DND-41 (cell line): ENCODE data around the gene DPP3.

Experiments used
- ATAC-seq: fragments of 200-7000 bp; cut with Tn5 transposase; 3 replicates; pipeline ENCODE4 v1.9.1; 2021; ENCODE audit warnings: low read depth; ENCODE audit not compliant: insufficient read depth
- DNase-seq: peaks from one replicate; pipeline ENCODE4 v3.0.0-alpha.2; 2020
- H2AFZ ChIP-seq: 2 replicates; pipeline ENCODE4 v1.6.0; 2012; ENCODE audit warnings: low read depth, low read length
- H3K27ac ChIP-seq: 2 replicates; pipeline ENCODE4 v1.5.1; 2012; ENCODE audit warnings: low read length, inconsistent platforms
- H3K27me3 ChIP-seq: fragments of 200-600 bp; sonication (generic); 2 replicates; pipeline ENCODE4 v1.6.0; 2012; ENCODE audit warnings: low read length, mild to moderate bottlenecking, inconsistent platforms; ENCODE audit not compliant: insufficient read depth, poor library complexity
- H3K36me3 ChIP-seq: 2 replicates; pipeline ENCODE4 v1.5.1; 2012; ENCODE audit warnings: low read length, inconsistent platforms; ENCODE audit not compliant: insufficient read depth
- H3K4me1 ChIP-seq: 2 replicates; pipeline ENCODE4 v1.5.1; 2012; ENCODE audit warnings: mild to moderate bottlenecking, low read length; ENCODE audit not compliant: insufficient read depth
- H3K4me2 ChIP-seq: 2 replicates; pipeline ENCODE4 v1.6.0; 2012; ENCODE audit warnings: mild to moderate bottlenecking, moderate library complexity, low read length, inconsistent platforms; ENCODE audit not compliant: insufficient read depth
- H3K4me3 ChIP-seq, 2 experiments: fragments of 200-600 bp in 1 of 2; shearing (Covaris generic) in 1 of 2; 2 replicates each; pipeline ENCODE4 v1.5.1; 2012 to 2016; ENCODE audit warnings: inconsistent platforms in 2 of 2, low read length in 2 of 2, mild to moderate bottlenecking in 2 of 2, low read depth in 1 of 2, moderate library complexity in 1 of 2
- H3K79me2 ChIP-seq: 2 replicates; pipeline ENCODE4 v1.6.0; 2012; ENCODE audit warnings: low read length, inconsistent platforms; ENCODE audit not compliant: insufficient read depth
- H3K9ac ChIP-seq: 2 replicates; pipeline ENCODE4 v1.6.0; 2012; ENCODE audit warnings: low read depth, mild to moderate bottlenecking, inconsistent platforms, low read length, moderate library complexity
- H3K9me3 ChIP-seq: 2 replicates; pipeline ENCODE4 v1.5.1; 2012; ENCODE audit warnings: low read length, moderate library complexity, mild to moderate bottlenecking, inconsistent platforms; ENCODE audit not compliant: insufficient read depth, severe bottlenecking
- H4K20me1 ChIP-seq: 2 replicates; pipeline ENCODE4 v1.6.0; 2012; ENCODE audit warnings: low read length; ENCODE audit not compliant: insufficient read depth
- CTCF ChIP-seq: IDR thresholded peaks from 2 replicates; pipeline ENCODE4 v1.5.1; 2012; ENCODE audit warnings: borderline replicate concordance, low read length, moderate library complexity, mild to moderate bottlenecking; ENCODE audit not compliant: poor library complexity, severe bottlenecking; ENCODE audit errors: extremely low read depth
- EZH2 ChIP-seq: IDR thresholded peaks from 3 replicates; pipeline ENCODE4 v1.6.1; 2012; ENCODE audit warnings: borderline replicate concordance, low read depth, mild to moderate bottlenecking, moderate library complexity, low read length, inconsistent platforms; ENCODE audit not compliant: severe bottlenecking

The DPP3 gene

GRCh38 chr11:66467034-66467659 is 13.1 kb upstream of the DPP3 start:
- Histone ChIP-seq H3K27me3 (no peaks in the 10 kb centered on the region), H3K9ac (peak overlapping the region; percentile 72), H3K79me2 (no peaks in the 10 kb centered on the region), H4K20me1 (no peaks in the 10 kb centered on the region), H2AFZ (peak overlapping the region; percentile 61), H3K27ac (peak overlapping the region; percentile 39; the same call in 1 of the 2 replicates), H3K4me1 (peaks cover 21% of the 10 kb centered on the region), H3K36me3 (no peaks in the 10 kb centered on the region), H3K4me2 (peak overlapping the region; percentile 100), H3K4me3 (peak overlapping the region; percentile 78 to 91), H3K9me3 (no peaks in the 10 kb centered on the region)
- TF ChIP-seq EZH2 (no peak), CTCF (peak; percentile 16)
- DNase-seq (no peak), ATAC-seq (peak; percentile 20)

- Histone ChIP-seq H3K27ac (no peak overlapping the region), H3K4me3 (peak overlapping the region; percentile 78 to 91; a peak in 3 of 4 replicates), H3K9me3 (no peaks in the 10 kb centered on the region), H3K4me1 (peaks cover 21% of the 10 kb centered on the region), H3K4me2 (peak overlapping the region; percentile 100), H3K27me3 (no peaks in the 10 kb centered on the region), H2AFZ (no peak overlapping the region; the same call in 1 of the 2 replicates), H4K20me1 (no peaks in the 10 kb centered on the region), H3K79me2 (no peaks in the 10 kb centered on the region), H3K9ac (peak overlapping the region; percentile 72), H3K36me3 (no peaks in the 10 kb centered on the region; the same call in 1 of the 2 replicates)
- DNase-seq = peak; percentile 43
- ATAC-seq = no peak
- TF ChIP-seq CTCF (no peak), EZH2 (no peak)
These were observed 12.5 kb upstream of the DPP3 start for GRCh38 chr11:66467756-66468155.

- Histone ChIP-seq H3K79me2 (no peaks in the 10 kb centered on the region), H3K27ac (no peak overlapping the region), H3K9me3 (no peaks in the 10 kb centered on the region), H3K27me3 (no peaks in the 10 kb centered on the region), H2AFZ (no peak overlapping the region), H3K9ac (no peak overlapping the region), H3K36me3 (no peaks in the 10 kb centered on the region; the same call in 1 of the 2 replicates), H3K4me3 (no peak overlapping the region), H3K4me2 (peak overlapping the region; percentile 100; the same call in 1 of the 2 replicates), H4K20me1 (no peaks in the 10 kb centered on the region), H3K4me1 (peaks cover 21% of the 10 kb centered on the region)
- ATAC-seq = no peak
- DNase-seq = no peak
- TF ChIP-seq EZH2 (no peak), CTCF (no peak)
These were observed 11.5 kb upstream of the DPP3 start for GRCh38 chr11:66468691-66469090.
